HepG2 (cell line): ENCODE results near the gene ITIH1. TPM values are rescaled to one million over a fixed set of nuclear protein-coding genes. Genes with fewer than 3 reads are reported as not detected.

Experiments used
- CBX1 ChIP-seq: IDR thresholded peaks from one replicate; pipeline ENCODE4 v1.6.1; 2016; ENCODE audit warnings: antibody characterized with exemption, low read depth
- CHCHD3 ChIP-seq: sonication (generic); formaldehyde crosslinking; IDR thresholded peaks from 2 replicates; pipeline ENCODE4 v1.8.0; 2022; ENCODE audit warnings: mild to moderate bottlenecking, missing genetic modification reagents, moderate library complexity
- GABPA ChIP-seq, 2 experiments: IDR thresholded peaks; 2 replicates each; pipeline ENCODE4 v1.6.1; 2011 to 2016; ENCODE audit warnings: low read depth in 2 of 2, low read length in 1 of 2, missing biosample characterization in 1 of 2, missing genetic modification characterization in 1 of 2
- KMT2B ChIP-seq: IDR thresholded peaks from 2 replicates; pipeline ENCODE4 v1.6.1; 2016; ENCODE audit warnings: missing genetic modification reagents, missing compliant biosample characterization
- PRPF4 ChIP-seq: fragments of 200-400 bp; formaldehyde crosslinking; IDR thresholded peaks from 2 replicates; pipeline ENCODE4 v1.6.1; 2016; ENCODE audit warnings: low read length, low read depth; ENCODE audit not compliant: poor library complexity, severe bottlenecking
- RERE ChIP-seq: IDR thresholded peaks from 2 replicates; pipeline ENCODE4 v1.6.1; 2016; ENCODE audit warnings: low read depth, missing genetic modification reagents, missing compliant biosample characterization
- SOX13 ChIP-seq, 3 experiments: fragments of 450-650 bp in 1 of 3; sonication (generic) in 1 of 3; formaldehyde crosslinking in 1 of 3; IDR thresholded peaks in 2 of 3; conservative IDR thresholded peaks in 1 of 3; 2 replicates each; pipeline versions ENCODE4 v1.5.0 to v1.6.1; 2016 to 2020; ENCODE audit warnings: antibody characterized with exemption in 1 of 3, mild to moderate bottlenecking in 1 of 3, missing compliant biosample characterization in 1 of 3, missing genetic modification reagents in 1 of 3, moderate library complexity in 1 of 3
- ZNF296 ChIP-seq: sonication (generic); formaldehyde crosslinking; conservative IDR thresholded peaks from 2 replicates; pipeline ENCODE4 v1.5.0; 2020; ENCODE audit warnings: mild to moderate bottlenecking, missing genetic modification reagents
- ZNF343 ChIP-seq: sonication (generic); formaldehyde crosslinking; IDR thresholded peaks from 2 replicates; pipeline ENCODE4 v1.4.0; 2020; ENCODE audit warnings: mild to moderate bottlenecking, missing genetic modification reagents
- ZNF556 ChIP-seq: sonication (generic); formaldehyde crosslinking; IDR thresholded peaks from 2 replicates; pipeline ENCODE4 v1.4.0; 2020; ENCODE audit warnings: mild to moderate bottlenecking, missing genetic modification reagents, borderline replicate concordance
- ZNF567 ChIP-seq: sonication (generic); formaldehyde crosslinking; IDR thresholded peaks from 2 replicates; pipeline ENCODE4 v1.8.1; 2023; ENCODE audit warnings: mild to moderate bottlenecking, missing genetic modification reagents, borderline replicate concordance
- ZNF878 ChIP-seq: sonication (generic); formaldehyde crosslinking; IDR thresholded peaks from 2 replicates; pipeline ENCODE4 v1.8.1; 2023; ENCODE audit warnings: mild to moderate bottlenecking, missing genetic modification reagents, moderate library complexity
- polyA plus RNA-seq, 8 experiments: library from polyadenylated mRNA; depleted of rRNA in 3 of 8; stranded (reverse) in 7 of 8; unstranded in 1 of 8; fragments of >200 nt; fragmentation: Illumina TruSeq in 4 of 8; extraction: Trizol in 4 of 8; gene quantifications; 2 replicates each; pipeline versions ENCODE4 v1.2.1 to v1.2.3, GENCODE V29; 2011 to 2016; ENCODE audit warnings: low read depth in 4 of 8, missing spikeins in 1 of 8, mixed read lengths in 1 of 8; ENCODE audit not compliant: insufficient read depth in 1 of 8
- total RNA-seq, 5 experiments: library from RNA; depleted of rRNA; stranded (reverse); fragments of >200 nt; fragmentation: Illumina TruSeq; extraction: Trizol; gene quantifications; 2 replicates each; pipeline ENCODE4 v1.2.3, GENCODE V29; 2016; ENCODE audit warnings: low read depth in 1 of 5
- TF ChIP-seq, protein P1 (sequence below): sonication (generic); formaldehyde crosslinking; IDR thresholded peaks from 2 replicates; pipeline ENCODE4 v1.4.0; 2020; ENCODE audit warnings: mild to moderate bottlenecking, missing genetic modification reagents
- TF ChIP-seq, protein P2 (sequence below): sonication (generic); formaldehyde crosslinking; IDR thresholded peaks from 2 replicates; pipeline ENCODE4 v1.4.0; 2020; ENCODE audit warnings: missing genetic modification reagents, borderline replicate concordance

Gene ITIH1
- total and polyA plus RNA-seq, 2 of the 13 experiments (the other 11 are each of a cell fraction or from before 2014, with no cell fraction given) = 12.3 to 19.6 TPM

GRCh38 chr3:52774901-52775864 is 2.2 kb upstream of the ITIH1 start (continued):
- TF ChIP-seq RERE (CRISPR knock-in tag) (0 out of 2 replicates have a peak, but pooled peaks have one; percentile 37), KMT2B (no peak; the same call in 1 of the 2 replicates), ZNF567 (CRISPR knock-in tag) (no peak), GABPA (IDR thresholded peaks at IDR 0.05; ENCODE audit: low read depth, low read length) (no peak), GABPA (CRISPR knock-in tag; IDR thresholded peaks at IDR 0.05; ENCODE audit: low read depth) (peak; percentile 48; the same call in 1 of the 2 replicates), CHCHD3 (CRISPR knock-in tag) (no peak), PRPF4 (no peak), ZNF343 (0 out of 2 replicates have a peak, but pooled peaks have one; percentile 34), CBX1 (no peak), ZNF556 (CRISPR knock-in tag) (no peak; the same call in 1 of the 2 replicates), ZNF296 (CRISPR knock-in tag) (no peak; the same call in 1 of the 2 replicates), ZNF878 (CRISPR knock-in tag) (peak; percentile 93), SOX13 (IDR thresholded peaks at IDR 0.05) (peak; percentile 78), SOX13 (CRISPR knock-in tag; conservative IDR thresholded peaks at IDR 0.05 in 1 of 2, IDR thresholded peaks at IDR 0.05 in 1 of 2) (peak in 1 of 2 experiments; percentile 96; a peak in 2 of 4 replicates)
- TF ChIP-seq, protein P1, sequence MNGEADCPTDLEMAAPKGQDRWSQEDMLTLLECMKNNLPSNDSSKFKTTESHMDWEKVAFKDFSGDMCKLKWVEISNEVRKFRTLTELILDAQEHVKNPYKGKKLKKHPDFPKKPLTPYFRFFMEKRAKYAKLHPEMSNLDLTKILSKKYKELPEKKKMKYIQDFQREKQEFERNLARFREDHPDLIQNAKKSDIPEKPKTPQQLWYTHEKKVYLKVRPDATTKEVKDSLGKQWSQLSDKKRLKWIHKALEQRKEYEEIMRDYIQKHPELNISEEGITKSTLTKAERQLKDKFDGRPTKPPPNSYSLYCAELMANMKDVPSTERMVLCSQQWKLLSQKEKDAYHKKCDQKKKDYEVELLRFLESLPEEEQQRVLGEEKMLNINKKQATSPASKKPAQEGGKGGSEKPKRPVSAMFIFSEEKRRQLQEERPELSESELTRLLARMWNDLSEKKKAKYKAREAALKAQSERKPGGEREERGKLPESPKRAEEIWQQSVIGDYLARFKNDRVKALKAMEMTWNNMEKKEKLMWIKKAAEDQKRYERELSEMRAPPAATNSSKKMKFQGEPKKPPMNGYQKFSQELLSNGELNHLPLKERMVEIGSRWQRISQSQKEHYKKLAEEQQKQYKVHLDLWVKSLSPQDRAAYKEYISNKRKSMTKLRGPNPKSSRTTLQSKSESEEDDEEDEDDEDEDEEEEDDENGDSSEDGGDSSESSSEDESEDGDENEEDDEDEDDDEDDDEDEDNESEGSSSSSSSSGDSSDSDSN (CRISPR knock-in tag) = peak; percentile 41; the same call in 1 of the 2 replicates
- TF ChIP-seq, protein P2, sequence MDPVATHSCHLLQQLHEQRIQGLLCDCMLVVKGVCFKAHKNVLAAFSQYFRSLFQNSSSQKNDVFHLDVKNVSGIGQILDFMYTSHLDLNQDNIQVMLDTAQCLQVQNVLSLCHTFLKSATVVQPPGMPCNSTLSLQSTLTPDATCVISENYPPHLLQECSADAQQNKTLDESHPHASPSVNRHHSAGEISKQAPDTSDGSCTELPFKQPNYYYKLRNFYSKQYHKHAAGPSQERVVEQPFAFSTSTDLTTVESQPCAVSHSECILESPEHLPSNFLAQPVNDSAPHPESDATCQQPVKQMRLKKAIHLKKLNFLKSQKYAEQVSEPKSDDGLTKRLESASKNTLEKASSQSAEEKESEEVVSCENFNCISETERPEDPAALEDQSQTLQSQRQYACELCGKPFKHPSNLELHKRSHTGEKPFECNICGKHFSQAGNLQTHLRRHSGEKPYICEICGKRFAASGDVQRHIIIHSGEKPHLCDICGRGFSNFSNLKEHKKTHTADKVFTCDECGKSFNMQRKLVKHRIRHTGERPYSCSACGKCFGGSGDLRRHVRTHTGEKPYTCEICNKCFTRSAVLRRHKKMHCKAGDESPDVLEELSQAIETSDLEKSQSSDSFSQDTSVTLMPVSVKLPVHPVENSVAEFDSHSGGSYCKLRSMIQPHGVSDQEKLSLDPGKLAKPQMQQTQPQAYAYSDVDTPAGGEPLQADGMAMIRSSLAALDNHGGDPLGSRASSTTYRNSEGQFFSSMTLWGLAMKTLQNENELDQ (CRISPR knock-in tag) = no peak
